Subcutaneous abdominal adipose tissue (tissue), 5 donors: ENCODE data around the gene HHLA2.

Experiments
- H3K27ac ChIP-seq: one replicate; pipeline ENCODE4 v1.7.0; 2013; ENCODE audit warnings: low read depth, mild to moderate bottlenecking, inconsistent platforms, low read length, moderate library complexity
- H3K27me3 ChIP-seq, 5 donors: one replicate each; pipeline ENCODE4 v1.7.0; 2013; ENCODE audit warnings: low read length in 5 of 5, inconsistent platforms in 1 of 5; ENCODE audit not compliant: control insufficient read depth in 5 of 5, insufficient read depth in 4 of 5
- H3K36me3 ChIP-seq, 5 donors: one replicate each; pipeline ENCODE4 v1.7.0; 2013; ENCODE audit warnings: low read length in 5 of 5; ENCODE audit not compliant: control insufficient read depth in 5 of 5, insufficient read depth in 5 of 5
- H3K4me1 ChIP-seq, 5 donors: one replicate each; pipeline ENCODE4 v1.7.0; 2013; ENCODE audit warnings: low read length in 5 of 5, mild to moderate bottlenecking in 3 of 5, moderate library complexity in 1 of 5; ENCODE audit not compliant: control insufficient read depth in 5 of 5, insufficient read depth in 5 of 5
- H3K4me3 ChIP-seq, 5 donors: one replicate each; pipeline ENCODE4 v1.7.0; 2013; ENCODE audit warnings: low read length in 5 of 5, low read depth in 1 of 5
- H3K9ac ChIP-seq, 5 donors: one replicate each; pipeline ENCODE4 v1.7.0; 2013; ENCODE audit warnings: low read length in 5 of 5, mild to moderate bottlenecking in 4 of 5, moderate library complexity in 3 of 5
- H3K9me3 ChIP-seq, 5 donors: one replicate each; pipeline ENCODE4 v1.7.0; 2013; ENCODE audit warnings: low read length in 5 of 5; ENCODE audit not compliant: control insufficient read depth in 5 of 5
- donor health status: healthy.
- donor health status: healthy.
- donor health status: healthy.
- donor health status: healthy.
- donor health status: healthy.

The HHLA2 gene

GRCh38 chr3:108412121-108412750 is 115.9 kb downstream of the HHLA2 start:
- H3K4me3 ChIP-seq, result no peak overlapping the region
- no peaks in the 10 kb centered on the region for H3K27me3 ChIP-seq
- H3K27ac ChIP-seq, result no peak overlapping the region
- no peak overlapping the region for H3K9ac ChIP-seq
- H3K9me3 ChIP-seq, result no peaks in the 10 kb centered on the region
- no peaks in the 10 kb centered on the region for H3K36me3 ChIP-seq
- no peaks in the 10 kb centered on the region for H3K4me1 ChIP-seq

- Histone ChIP-seq H3K27ac (no peak overlapping the region), H3K4me3 (no peak overlapping the region), H3K9ac (no peak overlapping the region), H3K9me3 (no peaks in the 10 kb centered on the region), H3K27me3 (no peaks in the 10 kb centered on the region), H3K36me3 (no peaks in the 10 kb centered on the region), H3K4me1 (no peaks in the 10 kb centered on the region)
Observed at GRCh38 chr3:108414007-108414406, 117.7 kb downstream of the HHLA2 start.

GRCh38 chr3:108415661-108416060 is 119.3 kb downstream of the HHLA2 start:
- H3K9ac ChIP-seq, result no peak overlapping the region
- no peaks in the 10 kb centered on the region for H3K4me1 ChIP-seq
- no peaks in the 10 kb centered on the region for H3K27me3 ChIP-seq
- no peaks in the 10 kb centered on the region for H3K9me3 ChIP-seq
- no peak overlapping the region for H3K4me3 ChIP-seq
- H3K36me3 ChIP-seq, result no peaks in the 10 kb centered on the region
- no peak overlapping the region for H3K27ac ChIP-seq

GRCh38 chr3:108416111-108416869 is 119.9 kb downstream of the HHLA2 start:
- no peak overlapping the region for H3K27ac ChIP-seq
- no peaks in the 10 kb centered on the region for H3K27me3 ChIP-seq
- no peaks in the 10 kb centered on the region for H3K9me3 ChIP-seq
- no peak overlapping the region for H3K4me3 ChIP-seq
- H3K9ac ChIP-seq, result no peak overlapping the region
- H3K36me3 ChIP-seq, result no peaks in the 10 kb centered on the region
- H3K4me1 ChIP-seq, result no peaks in the 10 kb centered on the region

GRCh38 chr3:108420926-108421325 is 124.6 kb downstream of the HHLA2 start:
- no peaks in the 10 kb centered on the region for H3K27me3 ChIP-seq
- no peak overlapping the region for H3K9ac ChIP-seq
- H3K4me1 ChIP-seq, result no peaks in the 10 kb centered on the region
- H3K27ac ChIP-seq, result no peak overlapping the region
- H3K4me3 ChIP-seq, result no peak overlapping the region
- H3K9me3 ChIP-seq, result no peaks in the 10 kb centered on the region
- H3K36me3 ChIP-seq, result no peaks in the 10 kb centered on the region
